ENCODE results near the gene MAP3K5. TPM values are rescaled to one million over a fixed set of nuclear protein-coding genes. Genes with fewer than 3 reads are reported as not detected.

The MAP3K5 gene
- total RNA-seq, 3 donors from 2014 or later (not counting 1 experiment from before 2014, with no cell fraction given) = 19.7 to 36.7 (median 35.4) TPM

DNA sequence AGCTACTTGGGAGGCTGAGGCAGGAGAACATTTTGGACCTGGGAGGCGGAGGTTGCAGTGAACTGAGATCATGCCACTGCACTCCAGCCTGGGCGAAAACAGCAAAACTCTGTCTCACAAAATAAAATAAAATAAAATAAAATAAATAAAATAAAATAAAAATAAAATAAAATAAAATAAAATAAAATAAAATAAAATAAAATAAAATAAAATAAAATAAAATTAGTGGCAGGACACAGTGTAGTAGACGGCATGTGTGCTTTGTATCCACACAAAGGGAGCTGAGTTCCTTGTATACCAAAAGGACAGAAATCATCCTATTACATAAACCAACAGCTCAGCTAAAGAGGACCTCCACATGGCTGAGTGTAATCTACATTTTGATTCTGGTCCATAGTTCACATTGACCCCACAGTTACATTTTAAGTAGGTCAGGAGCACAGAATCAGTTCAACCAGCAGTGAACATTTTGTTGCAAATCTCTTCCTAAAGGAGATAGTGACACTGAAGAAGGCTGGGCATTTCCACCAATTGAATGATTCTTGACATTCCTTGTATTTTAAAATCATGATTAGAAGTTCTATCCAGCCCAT lies 150.3 kb downstream of the MAP3K5 start:
- no peak overlapping the region for H3K27ac ChIP-seq (ENCODE audit: low read length)
- no peak for DNase-seq
- peaks cover 3% of the 10 kb centered on the region for H3K4me1 ChIP-seq (ENCODE audit: control insufficient read depth, insufficient read depth, low read length)
- no peaks in the 10 kb centered on the region for H3K27me3 ChIP-seq (ENCODE audit: control insufficient read depth, insufficient read depth, low read length)
- TF ChIP-seq, protein P1, sequence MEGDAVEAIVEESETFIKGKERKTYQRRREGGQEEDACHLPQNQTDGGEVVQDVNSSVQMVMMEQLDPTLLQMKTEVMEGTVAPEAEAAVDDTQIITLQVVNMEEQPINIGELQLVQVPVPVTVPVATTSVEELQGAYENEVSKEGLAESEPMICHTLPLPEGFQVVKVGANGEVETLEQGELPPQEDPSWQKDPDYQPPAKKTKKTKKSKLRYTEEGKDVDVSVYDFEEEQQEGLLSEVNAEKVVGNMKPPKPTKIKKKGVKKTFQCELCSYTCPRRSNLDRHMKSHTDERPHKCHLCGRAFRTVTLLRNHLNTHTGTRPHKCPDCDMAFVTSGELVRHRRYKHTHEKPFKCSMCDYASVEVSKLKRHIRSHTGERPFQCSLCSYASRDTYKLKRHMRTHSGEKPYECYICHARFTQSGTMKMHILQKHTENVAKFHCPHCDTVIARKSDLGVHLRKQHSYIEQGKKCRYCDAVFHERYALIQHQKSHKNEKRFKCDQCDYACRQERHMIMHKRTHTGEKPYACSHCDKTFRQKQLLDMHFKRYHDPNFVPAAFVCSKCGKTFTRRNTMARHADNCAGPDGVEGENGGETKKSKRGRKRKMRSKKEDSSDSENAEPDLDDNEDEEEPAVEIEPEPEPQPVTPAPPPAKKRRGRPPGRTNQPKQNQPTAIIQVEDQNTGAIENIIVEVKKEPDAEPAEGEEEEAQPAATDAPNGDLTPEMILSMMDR (IDR thresholded peaks at IDR 0.05) = no peak
- Mint-ChIP-seq H3K4me1 (peaks cover 8 to 11% of the 10 kb centered on the region in 2 donors), H3K27me3 (ENCODE audit: low read depth in 2 of 2) (no peaks in the 10 kb centered on the region), H3K4me3 (no peak overlapping the region), H3K9me3 (no peaks in the 10 kb centered on the region), H3K27ac (no peak overlapping the region), H3K36me3 (peaks cover 5% of the 10 kb centered on the region)
- no peaks in the 10 kb centered on the region for H3K9me3 ChIP-seq (ENCODE audit: control insufficient read depth, insufficient read depth, low read length)
- H3K4me3 ChIP-seq (ENCODE audit: low read length) = no peak overlapping the region
- H3K36me3 ChIP-seq (ENCODE audit: control insufficient read depth, insufficient read depth, low read length) = peaks cover 19% of the 10 kb centered on the region
- intact Hi-C loops (cut with micrococcal nuclease) = no loop called here
- no peak for ATAC-seq
- 100% methylated on average over 2 of the region's 3 CpGs for WGBS (ENCODE audit: insufficient coverage)

DNA sequence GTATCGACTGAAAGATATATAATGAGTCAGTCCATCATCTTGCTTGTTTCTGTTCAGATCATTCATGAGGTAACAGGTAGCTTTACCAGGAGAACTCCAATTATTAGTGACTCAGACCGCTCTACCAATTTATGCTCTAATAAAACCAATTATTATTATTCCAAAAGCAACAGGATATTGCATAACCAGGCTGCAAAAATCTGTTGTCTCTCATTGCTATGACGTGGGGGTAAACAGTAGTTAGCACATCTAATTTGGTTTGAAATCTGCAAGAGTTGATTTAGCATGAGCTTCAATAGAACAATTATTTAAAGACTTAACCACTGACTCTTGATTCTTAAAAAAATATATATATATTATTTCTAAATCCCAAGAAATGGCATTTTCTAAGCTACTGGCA lies 151.1 kb downstream of the MAP3K5 start:
- no peak for DNase-seq
- Histone ChIP-seq H3K4me1 (ENCODE audit: control insufficient read depth, insufficient read depth, low read length) (peaks cover 3% of the 10 kb centered on the region), H3K9me3 (ENCODE audit: control insufficient read depth, insufficient read depth, low read length) (no peaks in the 10 kb centered on the region), H3K36me3 (ENCODE audit: control insufficient read depth, insufficient read depth, low read length) (peaks cover 28% of the 10 kb centered on the region), H3K27me3 (ENCODE audit: control insufficient read depth, insufficient read depth, low read length) (no peaks in the 10 kb centered on the region), H3K27ac (ENCODE audit: low read length) (no peak overlapping the region), H3K4me3 (ENCODE audit: low read length) (no peak overlapping the region)
- H3K27ac Mint-ChIP-seq = no peak overlapping the region
- ATAC-seq = no peak
- H3K27me3 Mint-ChIP-seq (ENCODE audit: low read depth in 2 of 2) = no peaks in the 10 kb centered on the region
- H3K4me3 Mint-ChIP-seq = no peak overlapping the region
- intact Hi-C loops (cut with micrococcal nuclease) = no loop called here
- H3K36me3 Mint-ChIP-seq = peaks cover 5% of the 10 kb centered on the region
- H3K4me1 Mint-ChIP-seq = peaks cover 8 to 11% of the 10 kb centered on the region in 2 donors
- WGBS (ENCODE audit: insufficient coverage) = 96% methylated on average over 2 of the region's 3 CpGs
- TF ChIP-seq, protein P1 (IDR thresholded peaks at IDR 0.05) = no peak
- no peaks in the 10 kb centered on the region for H3K9me3 Mint-ChIP-seq

DNA sequence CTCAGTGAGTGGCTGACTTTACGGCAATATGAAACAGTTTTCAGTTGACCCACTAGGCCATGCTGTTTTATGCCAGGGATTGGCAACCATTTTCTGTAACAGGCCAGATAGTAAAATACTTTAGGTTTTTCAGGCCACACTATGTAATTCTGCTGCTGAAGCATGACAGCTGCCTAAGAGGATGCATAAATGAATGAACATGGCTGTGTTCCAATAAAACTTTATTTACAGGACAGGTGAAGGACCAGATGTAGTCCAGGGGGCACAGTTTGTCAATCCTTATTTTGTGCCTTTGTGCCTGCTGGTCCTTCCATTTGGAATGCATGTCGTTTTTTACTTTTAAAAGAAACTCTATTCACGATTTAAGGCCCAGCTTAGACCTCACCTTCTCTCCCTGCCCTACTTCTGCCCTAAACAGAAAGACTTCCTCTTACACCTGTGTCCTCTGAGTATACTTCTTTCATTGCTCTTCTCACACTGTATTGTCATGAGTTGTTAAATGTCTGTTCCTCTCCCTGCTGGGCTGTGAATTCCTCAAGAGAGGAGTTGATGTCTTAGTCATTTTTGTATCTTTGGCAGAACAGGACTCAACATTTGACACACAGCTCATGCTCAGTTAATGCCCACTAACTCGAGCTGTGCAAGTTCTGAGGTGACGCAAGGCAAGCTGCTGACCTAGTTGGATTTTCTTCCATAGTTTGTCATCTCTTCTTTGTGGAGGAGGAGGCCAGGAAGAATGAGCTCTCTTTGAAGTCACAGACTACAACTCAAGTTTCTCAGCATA lies 152.0 kb downstream of the MAP3K5 start:
- intact Hi-C loops (cut with micrococcal nuclease) = no loop called here
- H3K27me3 Mint-ChIP-seq (ENCODE audit: low read depth in 2 of 2) = no peaks in the 10 kb centered on the region
- H3K9me3 ChIP-seq (ENCODE audit: control insufficient read depth, insufficient read depth, low read length) = no peaks in the 10 kb centered on the region
- H3K36me3 Mint-ChIP-seq = peaks cover 5% of the 10 kb centered on the region
- no peaks in the 10 kb centered on the region for H3K9me3 Mint-ChIP-seq
- peaks cover 3% of the 10 kb centered on the region for H3K4me1 ChIP-seq (ENCODE audit: control insufficient read depth, insufficient read depth, low read length)
- TF ChIP-seq, protein P1 (IDR thresholded peaks at IDR 0.05) = no peak
- WGBS (ENCODE audit: insufficient coverage) = 93% methylated on average over 5 of the region's 5 CpGs
- no peak overlapping the region for H3K4me3 Mint-ChIP-seq
- no peak for DNase-seq
- H3K36me3 ChIP-seq (ENCODE audit: control insufficient read depth, insufficient read depth, low read length) = peaks cover 28% of the 10 kb centered on the region
- no peak for ATAC-seq
- H3K27ac Mint-ChIP-seq = peak overlapping the region in 1 of 2 donors; percentile 13
- H3K4me3 ChIP-seq (ENCODE audit: low read length) = no peak overlapping the region
- peaks cover 8 to 11% of the 10 kb centered on the region in 2 donors for H3K4me1 Mint-ChIP-seq
- H3K27ac ChIP-seq (ENCODE audit: low read length) = no peak overlapping the region
- H3K27me3 ChIP-seq (ENCODE audit: control insufficient read depth, insufficient read depth, low read length) = no peaks in the 10 kb centered on the region

Measured in natural killer cell (primary cell).